ENCODE measurements around the gene CMPK2. TPM values are rescaled to one million over a fixed set of nuclear protein-coding genes. Genes with fewer than 3 reads are reported as not detected.

The CMPK2 gene
- total and polyA plus RNA-seq, 9 of the 15 experiments (the other 6 are each of a cell fraction or from before 2014, with no cell fraction given): 2.6 to 10.5 (median 5.0) TPM

- peak; percentile 92 to 98 for TF ChIP-seq RAD21 (CRISPR knock-in tag; conservative IDR thresholded peaks at IDR 0.05 in 1 of 2, IDR thresholded peaks at IDR 0.05 in 1 of 2)
- TF ChIP-seq CXXC5 (CRISPR knock-in tag; IDR thresholded peaks at IDR 0.05): 0 out of 2 replicates have a peak, but pooled peaks have one; percentile 17
- TF ChIP-seq DEAF1 (CRISPR knock-in tag; IDR thresholded peaks at IDR 0.05): peak; percentile 85
- peak; percentile 55; the same call in 1 of the 2 replicates for TF ChIP-seq NBN (IDR thresholded peaks at IDR 0.05; ENCODE audit: low read depth)
- peak; percentile 95 for TF ChIP-seq FOSL1 (tag; conservative IDR thresholded peaks at IDR 0.05)
- TF ChIP-seq ARNT (IDR thresholded peaks at IDR 0.05): peak in 1 of 2 experiments; percentile 87; a peak in 2 of 4 replicates
- TF ChIP-seq HMBOX1 (IDR thresholded peaks at IDR 0.05): 0 out of 2 replicates have a peak, but pooled peaks have one; percentile 36
- peak; percentile 28; the same call in 1 of the 2 replicates for TF ChIP-seq NCOR1 (IDR thresholded peaks at IDR 0.05)
- TF ChIP-seq ZNF253 (CRISPR knock-in tag; conservative IDR thresholded peaks at IDR 0.05): no peak
- no peak for TF ChIP-seq ZMIZ1 (IDR thresholded peaks at IDR 0.05; ENCODE audit: low read depth in 2 of 2, low read length in 2 of 2)
- TF ChIP-seq STAT6 (CRISPR knock-in tag; IDR thresholded peaks at IDR 0.05): no peak
- peak; percentile 17; the same call in 1 of the 2 replicates for TF ChIP-seq TCF3 (CRISPR knock-in tag; IDR thresholded peaks at IDR 0.05)
- peak; percentile 76 to 78 for TF ChIP-seq TRIM24 (IDR thresholded peaks at IDR 0.05)
- TF ChIP-seq VEZF1 (CRISPR knock-in tag; IDR thresholded peaks at IDR 0.05): no peak
- no peak for TF ChIP-seq DNMT1 (IDR thresholded peaks at IDR 0.05)
- no peak for TF ChIP-seq BMI1 (IDR thresholded peaks at IDR 0.05; ENCODE audit: low read length)
- TF ChIP-seq RBM15 (IDR thresholded peaks at IDR 0.05; ENCODE audit: insufficient read depth, low read length): no peak
These were observed 39.4 kb downstream of the CMPK2 start (continued) for GRCh38 chr2:6826081-6826913.

Measured in K562 (cell line).